HG03108 (cell line): Measurements from ENCODE around the gene NME3.
"Not testable (repeated sequence)": the region's sequence is repeated elsewhere in the genome, so short reads cannot be mapped to it uniquely, and the experiment has no call there.

ENCODE experiments used
- ATAC-seq: cut with Tn5 transposase; IDR thresholded peaks from one replicate; pipeline ENCODE4 v1.9.1; 2021; ENCODE audit warnings: moderate library complexity; ENCODE audit not compliant: unreplicated experiment

Gene NME3

GRCh38 chr16:1771188-1771863 lies at the start of gene NME3:
NME3 (minus strand) TSS chr16:1771543; CDS start chr16:1771534, 9 bp downstream.
- ATAC-seq: peak; percentile 27

GRCh38 chr16:1820946-1821290 lies 49.6 kb upstream of the NME3 start:
- no peak for ATAC-seq

- ATAC-seq: no peak
Observed at GRCh38 chr16:1820096-1820945, 49.0 kb upstream of the NME3 start.

GRCh38 chr16:1819611-1820010 lies 48.3 kb upstream of the NME3 start:
- no peak for ATAC-seq

GRCh38 chr16:1818873-1819525 lies 47.7 kb upstream of the NME3 start:
- ATAC-seq: no peak

- ATAC-seq: no peak
Observed at GRCh38 chr16:1818204-1818872, 47.0 kb upstream of the NME3 start.

- ATAC-seq: no peak
Observed at GRCh38 chr16:1817716-1818115, 46.4 kb upstream of the NME3 start.

GRCh38 chr16:1817276-1817589 lies 45.9 kb upstream of the NME3 start:
- ATAC-seq: no peak

GRCh38 chr16:1816396-1817275 lies 45.3 kb upstream of the NME3 start:
- no peak for ATAC-seq

- ATAC-seq: no peak
Observed at GRCh38 chr16:1815461-1815860, 44.1 kb upstream of the NME3 start.

GRCh38 chr16:1812732-1813163 lies 41.4 kb upstream of the NME3 start:
- ATAC-seq: no peak

- no peak for ATAC-seq
Observed at GRCh38 chr16:1810536-1810935, 39.2 kb upstream of the NME3 start.

- ATAC-seq: no peak
Observed at GRCh38 chr16:1810106-1810505, 38.8 kb upstream of the NME3 start.

- ATAC-seq: no peak
Observed at GRCh38 chr16:1809281-1809801, 38.0 kb upstream of the NME3 start.

- ATAC-seq: no peak
Observed at GRCh38 chr16:1808691-1809090, 37.3 kb upstream of the NME3 start.

GRCh38 chr16:1807626-1808025 lies 36.3 kb upstream of the NME3 start:
- no peak for ATAC-seq

GRCh38 chr16:1800701-1801100 lies 29.4 kb upstream of the NME3 start:
- no peak for ATAC-seq

GRCh38 chr16:1799263-1799662 lies 27.9 kb upstream of the NME3 start:
- not testable (repeated sequence) for ATAC-seq

GRCh38 chr16:1794908-1795666 lies 23.7 kb upstream of the NME3 start:
- ATAC-seq: no peak
